Transverse colon (tissue), 4 donors: ENCODE results near the gene CDK5R2. TPM values are rescaled to one million over a fixed set of nuclear protein-coding genes. Genes with fewer than 3 reads are reported as not detected.

ENCODE experiments used
- DNase-seq: peaks from one replicate; pipeline ENCODE4 v3.0.0-alpha.2; 2019
- H3K27ac ChIP-seq, 4 donors: fragments of 200-600 bp; sonication (generic); 2 replicates each; pipeline ENCODE4 v1.5.1; 2016 to 2018; ENCODE audit warnings: inconsistent platforms in 4 of 4
- H3K27me3 ChIP-seq: fragments of 200-600 bp; sonication (generic); 2 replicates; pipeline ENCODE4 v1.5.1; 2017; ENCODE audit warnings: inconsistent platforms
- H3K36me3 ChIP-seq, 4 donors: fragments of 200-600 bp; sonication (generic); 2 replicates each; pipeline ENCODE4 v1.5.1; 2017 to 2019; ENCODE audit warnings: inconsistent platforms in 4 of 4
- H3K4me1 ChIP-seq, 4 donors: fragments of 200-600 bp; sonication (generic); 2 replicates each; pipeline ENCODE4 v1.5.1; 2017 to 2020; ENCODE audit warnings: inconsistent platforms in 4 of 4
- H3K4me3 ChIP-seq, 4 donors: fragments of 200-600 bp; sonication (generic); 1 replicate in 1 of 4; 2 replicates in 3 of 4; pipeline versions ENCODE4 v1.5.1 to v1.6.1; 2017 to 2019; ENCODE audit warnings: inconsistent platforms in 4 of 4
- H3K9me3 ChIP-seq, 2 donors: fragments of 200-600 bp; sonication (generic); 2 replicates each; pipeline ENCODE4 v1.5.1; 2017 to 2019; ENCODE audit warnings: inconsistent platforms in 2 of 2
- CTCF ChIP-seq, 5 experiments: fragments of 200-600 bp in 3 of 5; fragments of 450-650 bp in 2 of 5; sonication (generic) in 3 of 5; IDR thresholded peaks; 1 replicate in 2 of 5; 2 replicates in 3 of 5; pipeline ENCODE4 v1.5.1; 2016 to 2017; ENCODE audit warnings: antibody characterized with exemption in 5 of 5, inconsistent platforms in 3 of 5, mild to moderate bottlenecking in 2 of 5, moderate library complexity in 1 of 5
- EP300 ChIP-seq: sonication (generic); formaldehyde crosslinking; IDR thresholded peaks from one replicate; pipeline ENCODE4 v1.6.1; 2017; ENCODE audit warnings: antibody characterized with exemption, low read depth
- POLR2A ChIP-seq: fragments of 450-650 bp; IDR thresholded peaks from one replicate; pipeline ENCODE4 v1.6.1; 2016; ENCODE audit warnings: antibody characterized with exemption, mild to moderate bottlenecking, moderate library complexity
- POLR2AphosphoS5 ChIP-seq, 3 donors: sonication (generic); formaldehyde crosslinking; IDR thresholded peaks; one replicate each; pipeline ENCODE4 v1.6.1; 2016; ENCODE audit warnings: antibody characterized with exemption in 3 of 3
- whole genome bisulfite sequencing, 2 donors: methylation state at CpG; one replicate each; pipeline ENCODE4 v1.1.5; 2018; ENCODE audit warnings: low coverage in 1 of 2; 5-methylcytosine and 5-hydroxymethylcytosine counted together
- in situ Hi-C, 4 donors: fragments of 200-750 bp; cut with MboI; loops; one replicate each; pipeline versions ENCODE4 v1.15.0 to v1.15.1; 2017; ENCODE audit warnings: low sequenced_read_pairs in 3 of 4, low pct_ligation_motif_present in 1 of 4, low pct_unique_long_range_greater_than_20kb in 1 of 4
- intact Hi-C: fragments of 100-400 bp; cut with DNase I; formaldehyde crosslinking; loops from one replicate; pipeline ENCODE4 v1.15.1; 2023; ENCODE audit warnings: low total_unique reads
- total RNA-seq, 4 donors: library from RNA; depleted of rRNA; stranded (reverse); fragments of >200 nt; gene quantifications; one replicate each; pipeline ENCODE4 v1.1.0, GENCODE V29; 2016

CDK5R2 gene
- total RNA-seq, 4 donors from 2014 or later: 0.41 TPM; not detected in 3

GRCh38 chr2:218963601-218964000, 4.1 kb downstream of the CDK5R2 start:
- no peak for TF ChIP-seq POLR2AphosphoS5 (IDR thresholded peaks at IDR 0.05)
- no peak for TF ChIP-seq EP300
- TF ChIP-seq CTCF (IDR thresholded peaks at IDR 0.05): no peak
- no peak for TF ChIP-seq POLR2A
- Histone ChIP-seq H3K27ac (no peak overlapping the region), H3K9me3 (no peaks in the 10 kb centered on the region), H3K27me3 (peaks cover 99% of the 10 kb centered on the region), H3K4me1 (peaks cover 0 to 18% (median 13%) of the 10 kb centered on the region in 4 donors), H3K4me3 (no peak overlapping the region), H3K36me3 (no peaks in the 10 kb centered on the region)
- 20 to 26% methylated on average over 2 to 5 of the region's 5 CpGs for WGBS, 2 donors
- intact Hi-C loops: no loop called here
- in situ Hi-C loops: no loop called here
- no peak for DNase-seq

- Histone ChIP-seq H3K9me3 (no peaks in the 10 kb centered on the region), H3K4me1 (peaks cover 0 to 16% (median 11%) of the 10 kb centered on the region in 4 donors), H3K36me3 (no peaks in the 10 kb centered on the region), H3K27ac (no peak overlapping the region), H3K4me3 (no peak overlapping the region), H3K27me3 (peaks cover 99% of the 10 kb centered on the region)
- no peak for DNase-seq
- in situ Hi-C loops (no loop called here), intact Hi-C loops (no loop called here)
- WGBS, 2 donors: 33 to 47% methylated on average over 1 to 5 of the region's 5 CpGs
- TF ChIP-seq POLR2AphosphoS5 (IDR thresholded peaks at IDR 0.05) (no peak), POLR2A (no peak), CTCF (IDR thresholded peaks at IDR 0.05) (no peak), EP300 (no peak)
Measured at GRCh38 chr2:218964041-218964771, 4.7 kb downstream of the CDK5R2 start.

GRCh38 chr2:218970894-218971293, 11.4 kb downstream of the CDK5R2 start:
- H3K4me1 ChIP-seq: peaks cover 0 to 6% (median 0%) of the 10 kb centered on the region in 4 donors
- no peak overlapping the region for H3K4me3 ChIP-seq
- TF ChIP-seq POLR2AphosphoS5 (IDR thresholded peaks at IDR 0.05) (no peak), CTCF (IDR thresholded peaks at IDR 0.05) (no peak), EP300 (no peak), POLR2A (no peak)
- peaks cover 84% of the 10 kb centered on the region for H3K27me3 ChIP-seq
- H3K9me3 ChIP-seq: no peaks in the 10 kb centered on the region
- DNase-seq: no peak
- no peak overlapping the region for H3K27ac ChIP-seq
- intact Hi-C loops: no loop called here
- in situ Hi-C loops: no loop called here
- H3K36me3 ChIP-seq: no peaks in the 10 kb centered on the region
- WGBS, 2 donors: 33% methylated on average over 1 of the region's 1 CpG; no CpG with 5 or more reads in 1 of the 2 donors

GRCh38 chr2:218975060-218975777, 15.8 kb downstream of the CDK5R2 start:
- DNase-seq: peak; percentile 59
- in situ Hi-C loops: no loop called here
- no peak overlapping the region for H3K4me3 ChIP-seq
- intact Hi-C loops: no loop called here
- H3K4me1 ChIP-seq: peaks cover 0 to 17% (median 6%) of the 10 kb centered on the region in 4 donors
- H3K9me3 ChIP-seq: no peaks in the 10 kb centered on the region
- peaks cover 82% of the 10 kb centered on the region for H3K27me3 ChIP-seq
- WGBS, 2 donors: 55 to 69% methylated on average over 2 to 4 of the region's 4 CpGs
- no peaks in the 10 kb centered on the region for H3K36me3 ChIP-seq
- peak overlapping the region in 1 of 4 donors; percentile 51 for H3K27ac ChIP-seq
- no peak for TF ChIP-seq CTCF (IDR thresholded peaks at IDR 0.05)
- peak; percentile 30 for TF ChIP-seq EP300
- TF ChIP-seq POLR2A: no peak
- peak in 1 of 3 donors; percentile 49 for TF ChIP-seq POLR2AphosphoS5 (IDR thresholded peaks at IDR 0.05)
